Measurements from ENCODE around the gene MBD1.
"Not testable (repeated sequence)": the region's sequence is repeated elsewhere in the genome, so short reads cannot be mapped to it uniquely, and the experiment has no call there.

DNA sequence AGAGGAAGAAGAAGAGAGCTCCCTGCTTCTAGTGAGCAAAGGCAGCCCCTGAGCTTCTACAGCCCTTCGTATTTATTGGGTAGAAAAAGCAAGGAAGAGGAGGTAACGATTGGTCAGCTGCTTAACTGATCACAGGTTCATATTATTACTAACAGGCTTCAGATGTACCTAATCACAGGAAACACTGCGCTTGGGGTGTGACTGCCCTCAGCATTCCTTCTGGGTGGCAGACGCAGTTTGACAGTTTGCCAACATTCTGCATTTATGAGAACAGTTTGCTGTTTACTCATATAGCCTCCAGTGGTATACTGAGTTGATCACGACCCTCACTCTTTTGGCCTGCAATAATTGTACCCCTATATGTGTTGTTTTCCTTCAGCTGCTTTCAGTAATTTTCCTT is 27.5 kb upstream of the MBD1 start:
- not testable (repeated sequence) for TF ChIP-seq EZH2phosphoT487 (IDR thresholded peaks at IDR 0.05; ENCODE audit: low read depth, severe bottlenecking, unreplicated experiment)
- TF ChIP-seq, protein P1, sequence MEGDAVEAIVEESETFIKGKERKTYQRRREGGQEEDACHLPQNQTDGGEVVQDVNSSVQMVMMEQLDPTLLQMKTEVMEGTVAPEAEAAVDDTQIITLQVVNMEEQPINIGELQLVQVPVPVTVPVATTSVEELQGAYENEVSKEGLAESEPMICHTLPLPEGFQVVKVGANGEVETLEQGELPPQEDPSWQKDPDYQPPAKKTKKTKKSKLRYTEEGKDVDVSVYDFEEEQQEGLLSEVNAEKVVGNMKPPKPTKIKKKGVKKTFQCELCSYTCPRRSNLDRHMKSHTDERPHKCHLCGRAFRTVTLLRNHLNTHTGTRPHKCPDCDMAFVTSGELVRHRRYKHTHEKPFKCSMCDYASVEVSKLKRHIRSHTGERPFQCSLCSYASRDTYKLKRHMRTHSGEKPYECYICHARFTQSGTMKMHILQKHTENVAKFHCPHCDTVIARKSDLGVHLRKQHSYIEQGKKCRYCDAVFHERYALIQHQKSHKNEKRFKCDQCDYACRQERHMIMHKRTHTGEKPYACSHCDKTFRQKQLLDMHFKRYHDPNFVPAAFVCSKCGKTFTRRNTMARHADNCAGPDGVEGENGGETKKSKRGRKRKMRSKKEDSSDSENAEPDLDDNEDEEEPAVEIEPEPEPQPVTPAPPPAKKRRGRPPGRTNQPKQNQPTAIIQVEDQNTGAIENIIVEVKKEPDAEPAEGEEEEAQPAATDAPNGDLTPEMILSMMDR (IDR thresholded peaks at IDR 0.05; ENCODE audit: poor library complexity), result not testable (repeated sequence)
